Natural killer cell (primary cell): ENCODE results near the gene WLS. TPM values are rescaled to one million over a fixed set of nuclear protein-coding genes. Genes with fewer than 3 reads are reported as not detected.

Source experiments
- ATAC-seq, 3 donors: fragments of 150-1000 bp in 2 of 3; fragments of 200-7000 bp in 1 of 3; cut with Tn5 transposase; 1 replicate in 1 of 3; 2 replicates in 2 of 3; pipeline ENCODE4 v1.10.0; 2021; ENCODE audit warnings: mild to moderate bottlenecking in 2 of 3, moderate library complexity in 2 of 3
- DNase-seq, 2 donors: peaks; one replicate each; pipeline versions ENCODE4 v3.0.0 to v3.0.0-alpha.2; 2013 to 2021; ENCODE audit warnings: mixed read lengths in 1 of 2
- H3K27ac ChIP-seq: one replicate; pipeline ENCODE4 v1.5.1; 2013; ENCODE audit warnings: mild to moderate bottlenecking, low read length
- H3K27me3 ChIP-seq: one replicate; pipeline ENCODE4 v1.6.1; 2013; ENCODE audit warnings: low read length; ENCODE audit not compliant: control insufficient read depth, insufficient read depth
- H3K36me3 ChIP-seq: one replicate; pipeline ENCODE4 v1.6.1; 2013; ENCODE audit warnings: low read length; ENCODE audit not compliant: control insufficient read depth, insufficient read depth
- H3K4me1 ChIP-seq: one replicate; pipeline ENCODE4 v1.6.1; 2013; ENCODE audit warnings: low read length; ENCODE audit not compliant: control insufficient read depth, insufficient read depth
- H3K4me3 ChIP-seq: one replicate; pipeline ENCODE4 v1.5.1; 2013; ENCODE audit warnings: low read length
- H3K9me3 ChIP-seq: one replicate; pipeline ENCODE4 v1.6.1; 2013; ENCODE audit warnings: low read length; ENCODE audit not compliant: control insufficient read depth, insufficient read depth
- H3K27ac Mint-ChIP-seq, 2 donors: one replicate each; pipeline ENCODE4 v1.8.0; 2022; ENCODE audit warnings: mild to moderate bottlenecking in 2 of 2, mixed read lengths in 2 of 2, moderate library complexity in 1 of 2
- H3K27me3 Mint-ChIP-seq, 2 donors: one replicate each; pipeline ENCODE4 v1.8.0; 2022; ENCODE audit warnings: low read depth in 2 of 2, mixed read lengths in 2 of 2
- H3K36me3 Mint-ChIP-seq: one replicate; pipeline ENCODE4 v1.8.0; 2022; ENCODE audit warnings: mixed read lengths
- H3K4me1 Mint-ChIP-seq, 2 donors: one replicate each; pipeline ENCODE4 v1.8.0; 2022; ENCODE audit warnings: mixed read lengths in 2 of 2
- H3K4me3 Mint-ChIP-seq: one replicate; pipeline ENCODE4 v1.8.0; 2022; ENCODE audit warnings: mild to moderate bottlenecking, moderate library complexity, mixed read lengths
- H3K9me3 Mint-ChIP-seq, 2 donors: one replicate each; pipeline ENCODE4 v1.8.0; 2022; ENCODE audit warnings: mixed read lengths in 2 of 2
- WGBS: methylation state at CpG from one replicate; pipeline ENCODE4 v1.1.7; 2013; ENCODE audit warnings: missing lambda C conversion rate; ENCODE audit not compliant: insufficient coverage; 5-methylcytosine and 5-hydroxymethylcytosine counted together
- intact Hi-C: fragments of 100-400 bp; cut with micrococcal nuclease; formaldehyde crosslinking; loops from one replicate; pipeline ENCODE4 v1.14.2; 2022
- total RNA-seq, 4 donors: library from RNA; stranded (reverse); fragments of 120-200 nt in 1 of 4; gene quantifications; one replicate each; pipeline versions ENCODE4 v1.2.3 to v1.2.4, GENCODE V29; 2013 to 2022
- TF ChIP-seq, protein P1 (sequence below): fragments of 200-600 bp; IDR thresholded peaks from one replicate; pipeline ENCODE4 v1.8.0; 2022; ENCODE audit warnings: antibody characterized with exemption

Gene WLS
- total RNA-seq, 3 donors from 2014 or later (not counting 1 experiment from before 2014, with no cell fraction given) = 0.75 to 1.4 TPM; not detected in 1

DNA sequence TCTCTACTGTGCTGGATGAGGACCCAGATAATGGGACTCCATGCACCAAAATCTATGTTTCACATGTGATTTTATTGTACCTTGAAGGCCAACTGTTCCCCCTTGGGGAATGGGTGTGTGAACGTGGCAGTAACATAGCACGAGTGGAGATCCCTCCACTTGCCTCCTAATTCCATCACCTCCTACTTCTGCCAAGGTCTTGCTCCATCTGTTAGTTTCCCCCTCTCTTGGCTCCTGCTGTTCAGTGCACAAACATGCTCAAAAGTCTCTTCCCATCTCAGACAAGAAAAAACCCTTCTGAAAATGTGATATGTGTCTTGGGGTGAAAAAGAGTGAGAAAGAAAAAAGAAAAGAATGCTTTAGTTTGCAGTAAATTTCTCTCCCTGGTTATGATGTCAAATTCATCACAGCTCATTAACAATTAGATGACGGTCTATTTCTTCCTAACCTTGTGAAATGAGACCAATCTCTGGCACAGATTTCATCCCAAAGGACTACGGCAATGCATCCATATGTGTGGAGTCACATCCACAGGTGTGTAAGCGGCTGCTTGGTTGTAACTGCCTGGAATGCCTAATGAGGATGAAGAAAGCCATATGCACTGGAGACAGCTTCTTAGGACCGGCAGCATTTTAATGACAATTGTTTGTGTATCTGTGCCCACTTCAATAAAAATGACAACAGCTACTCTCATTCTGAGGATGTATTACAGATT lies 102.6 kb downstream of the WLS start:
- DNase-seq (no peak), ATAC-seq (no peak)
- Histone ChIP-seq H3K4me1 (no peaks in the 10 kb centered on the region), H3K4me3 (no peak overlapping the region), H3K36me3 (no peaks in the 10 kb centered on the region), H3K27ac (no peak overlapping the region), H3K27me3 (no peaks in the 10 kb centered on the region), H3K9me3 (no peaks in the 10 kb centered on the region)
- Mint-ChIP-seq H3K9me3 (no peaks in the 10 kb centered on the region), H3K27me3 (no peaks in the 10 kb centered on the region), H3K4me3 (no peak overlapping the region), H3K36me3 (no peaks in the 10 kb centered on the region), H3K4me1 (no peaks in the 10 kb centered on the region), H3K27ac (no peak overlapping the region)
- TF ChIP-seq, protein P1, sequence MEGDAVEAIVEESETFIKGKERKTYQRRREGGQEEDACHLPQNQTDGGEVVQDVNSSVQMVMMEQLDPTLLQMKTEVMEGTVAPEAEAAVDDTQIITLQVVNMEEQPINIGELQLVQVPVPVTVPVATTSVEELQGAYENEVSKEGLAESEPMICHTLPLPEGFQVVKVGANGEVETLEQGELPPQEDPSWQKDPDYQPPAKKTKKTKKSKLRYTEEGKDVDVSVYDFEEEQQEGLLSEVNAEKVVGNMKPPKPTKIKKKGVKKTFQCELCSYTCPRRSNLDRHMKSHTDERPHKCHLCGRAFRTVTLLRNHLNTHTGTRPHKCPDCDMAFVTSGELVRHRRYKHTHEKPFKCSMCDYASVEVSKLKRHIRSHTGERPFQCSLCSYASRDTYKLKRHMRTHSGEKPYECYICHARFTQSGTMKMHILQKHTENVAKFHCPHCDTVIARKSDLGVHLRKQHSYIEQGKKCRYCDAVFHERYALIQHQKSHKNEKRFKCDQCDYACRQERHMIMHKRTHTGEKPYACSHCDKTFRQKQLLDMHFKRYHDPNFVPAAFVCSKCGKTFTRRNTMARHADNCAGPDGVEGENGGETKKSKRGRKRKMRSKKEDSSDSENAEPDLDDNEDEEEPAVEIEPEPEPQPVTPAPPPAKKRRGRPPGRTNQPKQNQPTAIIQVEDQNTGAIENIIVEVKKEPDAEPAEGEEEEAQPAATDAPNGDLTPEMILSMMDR = no peak
- intact Hi-C loops = no loop called here
- 87% methylated on average over 6 of the region's 6 CpGs for WGBS

DNA sequence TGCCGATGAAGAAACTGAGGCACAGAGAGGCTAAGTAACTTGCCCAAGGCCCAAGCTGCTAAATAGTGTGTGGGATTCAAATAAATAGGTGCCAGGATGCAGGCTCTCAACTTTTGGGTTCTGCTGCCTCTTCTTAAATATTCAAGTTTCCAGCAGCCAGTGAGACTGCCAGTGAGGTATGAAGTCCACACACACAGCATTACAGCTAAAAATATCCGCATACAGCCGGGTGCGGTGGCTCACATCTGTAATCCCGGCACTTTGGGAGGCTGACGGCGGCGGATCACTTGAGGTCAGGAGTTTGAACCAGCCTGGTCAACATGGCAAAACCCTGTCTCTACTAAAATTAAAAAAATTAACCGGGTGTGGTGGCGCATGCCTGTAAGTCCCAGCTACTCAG lies 103.5 kb downstream of the WLS start:
- Histone ChIP-seq H3K4me3 (no peak overlapping the region), H3K4me1 (no peaks in the 10 kb centered on the region), H3K27me3 (no peaks in the 10 kb centered on the region), H3K36me3 (no peaks in the 10 kb centered on the region), H3K27ac (no peak overlapping the region), H3K9me3 (no peaks in the 10 kb centered on the region)
- ATAC-seq (no peak), DNase-seq (no peak)
- intact Hi-C loops = no loop called here
- no peaks in the 10 kb centered on the region for H3K9me3 Mint-ChIP-seq
- no peaks in the 10 kb centered on the region for H3K36me3 Mint-ChIP-seq
- H3K4me3 Mint-ChIP-seq = no peak overlapping the region
- TF ChIP-seq, protein P1 = no peak
- no peaks in the 10 kb centered on the region for H3K4me1 Mint-ChIP-seq
- 90% methylated on average over 10 of the region's 10 CpGs for WGBS
- H3K27ac Mint-ChIP-seq = no peak overlapping the region
- H3K27me3 Mint-ChIP-seq = no peaks in the 10 kb centered on the region

DNA sequence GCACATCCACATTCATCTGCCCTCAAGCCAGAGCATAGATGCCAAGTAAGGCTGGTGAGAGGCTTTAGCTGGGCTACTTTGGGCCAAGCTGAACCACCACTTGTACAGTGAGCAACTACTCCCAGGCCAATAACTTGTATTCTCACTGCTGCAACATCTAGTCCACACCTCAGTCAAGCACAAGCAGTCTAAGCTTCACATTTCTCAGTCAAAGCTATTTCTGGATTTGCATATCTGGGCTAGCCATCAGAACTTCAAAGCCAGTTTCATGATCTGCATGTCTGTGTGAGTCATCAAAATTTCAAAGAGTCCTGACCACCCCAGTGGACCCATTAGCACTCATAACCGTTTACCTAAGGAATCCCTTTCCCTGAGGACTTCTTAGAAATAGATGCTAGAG lies 104.2 kb downstream of the WLS start:
- no peaks in the 10 kb centered on the region for H3K27me3 ChIP-seq
- H3K4me3 ChIP-seq = no peak overlapping the region
- TF ChIP-seq, protein P1 = no peak
- no peaks in the 10 kb centered on the region for H3K27me3 Mint-ChIP-seq
- H3K27ac ChIP-seq = no peak overlapping the region
- H3K4me1 ChIP-seq = no peaks in the 10 kb centered on the region
- intact Hi-C loops = no loop called here
- ATAC-seq = no peak
- no peaks in the 10 kb centered on the region for H3K4me1 Mint-ChIP-seq
- WGBS = no CpG with 5 or more reads among the region's 1 CpG
- no peaks in the 10 kb centered on the region for H3K36me3 ChIP-seq
- H3K4me3 Mint-ChIP-seq = no peak overlapping the region
- no peaks in the 10 kb centered on the region for H3K36me3 Mint-ChIP-seq
- H3K9me3 ChIP-seq = no peaks in the 10 kb centered on the region
- no peak for DNase-seq
- H3K27ac Mint-ChIP-seq = no peak overlapping the region
- no peaks in the 10 kb centered on the region for H3K9me3 Mint-ChIP-seq

DNA sequence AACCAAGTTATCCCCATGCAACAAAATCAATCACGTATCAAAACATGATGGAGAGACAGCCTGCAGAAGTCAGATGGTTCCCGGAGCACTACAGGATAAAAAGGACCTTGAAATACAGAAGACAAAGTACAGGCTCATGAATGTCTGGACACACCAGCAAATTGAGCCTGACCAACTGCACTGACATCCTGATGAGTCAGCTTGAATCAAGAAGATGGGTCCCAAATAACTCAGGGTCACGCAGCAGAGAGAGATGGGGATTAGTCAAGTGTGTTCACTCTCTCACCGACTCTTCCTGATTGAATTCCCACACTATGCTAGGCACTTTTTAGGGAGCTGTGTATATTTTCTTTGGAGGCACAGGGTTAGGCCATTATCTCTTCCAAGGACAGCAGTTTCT lies 110.8 kb downstream of the WLS start:
- Histone ChIP-seq H3K27ac (no peak overlapping the region), H3K4me1 (peaks cover 3% of the 10 kb centered on the region), H3K27me3 (no peaks in the 10 kb centered on the region), H3K4me3 (no peak overlapping the region), H3K9me3 (no peaks in the 10 kb centered on the region), H3K36me3 (no peaks in the 10 kb centered on the region)
- Mint-ChIP-seq H3K27me3 (no peaks in the 10 kb centered on the region), H3K9me3 (no peaks in the 10 kb centered on the region), H3K4me3 (no peak overlapping the region), H3K36me3 (no peaks in the 10 kb centered on the region), H3K27ac (no peak overlapping the region), H3K4me1 (peaks cover 0 to 6% of the 10 kb centered on the region in 2 donors)
- 81% methylated on average over 3 of the region's 4 CpGs for WGBS
- no peak for ATAC-seq
- no peak for DNase-seq
- intact Hi-C loops = no loop called here
- TF ChIP-seq, protein P1 = no peak
